Esophagus squamous epithelium (tissue), 5 donors: ENCODE data around the gene CLSTN1. TPM values are rescaled to one million over a fixed set of nuclear protein-coding genes. Genes with fewer than 3 reads are reported as not detected.

Source experiments
- DNase-seq: peaks from one replicate; lab custom pipeline; 2025; lab: John Stamatoyannopoulos, UW
- H3K27ac ChIP-seq, 4 donors: fragments of 200-600 bp; sonication (generic); one replicate each; pipeline ENCODE4 v1.5.1; 2016 to 2019; ENCODE audit warnings: mild to moderate bottlenecking in 1 of 4
- H3K27me3 ChIP-seq, 4 donors: fragments of 200-600 bp; sonication (generic); 1 replicate in 3 of 4; 2 replicates in 1 of 4; pipeline versions ENCODE4 v1.5.1 to v1.6.0; 2017 to 2021; ENCODE audit warnings: antibody characterized with exemption in 1 of 4
- H3K36me3 ChIP-seq, 3 donors: fragments of 200-600 bp; sonication (generic); one replicate each; pipeline ENCODE4 v1.5.1; 2016 to 2019
- H3K4me1 ChIP-seq, 3 donors: fragments of 200-600 bp; sonication (generic); one replicate each; pipeline ENCODE4 v1.5.1; 2017 to 2019
- H3K4me3 ChIP-seq, 4 donors: fragments of 200-600 bp; sonication (generic); 1 replicate in 3 of 4; 2 replicates in 1 of 4; pipeline ENCODE4 v1.5.1; 2016 to 2019; ENCODE audit warnings: mild to moderate bottlenecking in 2 of 4, moderate library complexity in 1 of 4
- H3K9me3 ChIP-seq, 3 donors: fragments of 200-600 bp; sonication (generic); one replicate each; pipeline ENCODE4 v1.5.1; 2016 to 2019
- POLR2A ChIP-seq, 4 donors: fragments of 450-650 bp; IDR thresholded peaks; one replicate each; pipeline ENCODE4 v1.6.1; 2017; ENCODE audit warnings: antibody characterized with exemption in 4 of 4, mild to moderate bottlenecking in 4 of 4, moderate library complexity in 3 of 4
- WGBS, 2 donors: methylation state at CpG; one replicate each; pipeline ENCODE4 v1.1.5; 2018; 5-methylcytosine and 5-hydroxymethylcytosine counted together
- intact Hi-C: fragments of 100-400 bp; cut with DNase I; formaldehyde crosslinking; loops from one replicate; pipeline ENCODE4 v1.15.0; 2022
- total RNA-seq, 4 donors: library from RNA; depleted of rRNA; stranded (reverse); fragments of >200 nt; gene quantifications; one replicate each; pipeline ENCODE4 v1.1.0, GENCODE V29; 2016
- TF ChIP-seq, protein P1 (sequence below), 6 experiments: fragments of 450-650 bp in 4 of 6; fragments of 200-600 bp in 2 of 6; sonication (generic) in 2 of 6; IDR thresholded peaks; one replicate each; pipeline ENCODE4 v1.5.1; 2016 to 2019; ENCODE audit warnings: antibody characterized with exemption in 6 of 6, mild to moderate bottlenecking in 4 of 6, moderate library complexity in 4 of 6
- donor health status: DM: yes; HTN: yes; CAD: no.

Gene CLSTN1
- total RNA-seq, 4 donors from 2014 or later = 57.3 to 68.4 (median 65.3) TPM

DNA sequence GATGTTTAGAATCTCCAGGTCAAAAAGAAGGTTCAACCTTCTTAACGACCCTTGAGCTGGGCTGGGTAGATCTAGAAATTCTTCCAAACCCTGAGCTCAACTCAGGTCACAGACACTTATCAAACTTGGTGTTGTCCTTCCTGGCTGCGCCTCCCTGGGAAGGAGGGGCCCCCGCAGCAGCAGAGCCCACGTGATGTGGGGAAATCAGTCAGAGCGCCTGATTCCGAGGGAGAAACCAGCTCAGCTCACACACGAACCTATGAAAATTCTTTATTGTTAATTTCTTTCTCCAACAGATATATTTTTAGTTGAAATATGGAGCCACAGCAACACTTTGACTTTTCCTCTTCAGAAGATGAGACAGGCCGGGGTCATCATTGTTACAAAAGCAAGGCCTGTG, 24.3 kb upstream of the CLSTN1 start:
- no peak for TF ChIP-seq POLR2A (IDR thresholded peaks at IDR 0.05)
- TF ChIP-seq, protein P1, sequence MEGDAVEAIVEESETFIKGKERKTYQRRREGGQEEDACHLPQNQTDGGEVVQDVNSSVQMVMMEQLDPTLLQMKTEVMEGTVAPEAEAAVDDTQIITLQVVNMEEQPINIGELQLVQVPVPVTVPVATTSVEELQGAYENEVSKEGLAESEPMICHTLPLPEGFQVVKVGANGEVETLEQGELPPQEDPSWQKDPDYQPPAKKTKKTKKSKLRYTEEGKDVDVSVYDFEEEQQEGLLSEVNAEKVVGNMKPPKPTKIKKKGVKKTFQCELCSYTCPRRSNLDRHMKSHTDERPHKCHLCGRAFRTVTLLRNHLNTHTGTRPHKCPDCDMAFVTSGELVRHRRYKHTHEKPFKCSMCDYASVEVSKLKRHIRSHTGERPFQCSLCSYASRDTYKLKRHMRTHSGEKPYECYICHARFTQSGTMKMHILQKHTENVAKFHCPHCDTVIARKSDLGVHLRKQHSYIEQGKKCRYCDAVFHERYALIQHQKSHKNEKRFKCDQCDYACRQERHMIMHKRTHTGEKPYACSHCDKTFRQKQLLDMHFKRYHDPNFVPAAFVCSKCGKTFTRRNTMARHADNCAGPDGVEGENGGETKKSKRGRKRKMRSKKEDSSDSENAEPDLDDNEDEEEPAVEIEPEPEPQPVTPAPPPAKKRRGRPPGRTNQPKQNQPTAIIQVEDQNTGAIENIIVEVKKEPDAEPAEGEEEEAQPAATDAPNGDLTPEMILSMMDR (IDR thresholded peaks at IDR 0.05) = no peak
- no peak overlapping the region for H3K27ac ChIP-seq
- no peaks in the 10 kb centered on the region for H3K9me3 ChIP-seq
- WGBS, 2 donors = 68 to 76% methylated on average over 5 to 8 of the region's 8 CpGs
- peaks cover 0 to 54% (median 10%) of the 10 kb centered on the region in 3 donors for H3K36me3 ChIP-seq
- H3K4me1 ChIP-seq = peaks cover 8 to 33% (median 17%) of the 10 kb centered on the region in 3 donors
- no peaks in the 10 kb centered on the region for H3K27me3 ChIP-seq
- no peak for DNase-seq
- no peak overlapping the region for H3K4me3 ChIP-seq
- intact Hi-C loops = no loop called here

DNA sequence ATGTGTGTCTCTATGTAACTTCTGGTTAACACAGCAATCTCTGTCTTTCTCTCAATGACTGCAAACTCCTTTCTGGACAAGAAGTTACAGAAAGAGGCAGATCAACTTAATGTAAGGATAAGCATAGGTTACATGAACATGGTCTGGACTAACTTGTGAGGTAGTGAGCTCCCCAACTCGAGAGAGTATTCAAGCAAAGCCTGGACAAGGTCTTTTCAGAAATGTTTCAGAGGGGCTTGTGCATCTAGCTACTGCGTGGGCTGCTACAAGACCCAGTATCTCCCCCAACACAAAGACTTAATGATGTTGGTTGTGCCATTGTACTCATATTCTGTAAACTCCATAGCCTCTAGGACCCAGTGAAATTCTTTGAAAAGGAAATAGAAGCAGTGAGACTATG, 23.5 kb upstream of the CLSTN1 start:
- WGBS, 2 donors = 82 to 92% methylated on average over 2 of the region's 2 CpGs
- no peak for DNase-seq
- H3K9me3 ChIP-seq = no peaks in the 10 kb centered on the region
- H3K27ac ChIP-seq = no peak overlapping the region
- TF ChIP-seq, protein P1 (IDR thresholded peaks at IDR 0.05) = no peak
- TF ChIP-seq POLR2A (IDR thresholded peaks at IDR 0.05) = no peak
- H3K4me3 ChIP-seq = no peak overlapping the region
- intact Hi-C loops = no loop called here
- H3K36me3 ChIP-seq = peaks cover 0 to 46% (median 10%) of the 10 kb centered on the region in 3 donors
- no peaks in the 10 kb centered on the region for H3K27me3 ChIP-seq
- peaks cover 16 to 40% (median 23%) of the 10 kb centered on the region in 3 donors for H3K4me1 ChIP-seq

DNA sequence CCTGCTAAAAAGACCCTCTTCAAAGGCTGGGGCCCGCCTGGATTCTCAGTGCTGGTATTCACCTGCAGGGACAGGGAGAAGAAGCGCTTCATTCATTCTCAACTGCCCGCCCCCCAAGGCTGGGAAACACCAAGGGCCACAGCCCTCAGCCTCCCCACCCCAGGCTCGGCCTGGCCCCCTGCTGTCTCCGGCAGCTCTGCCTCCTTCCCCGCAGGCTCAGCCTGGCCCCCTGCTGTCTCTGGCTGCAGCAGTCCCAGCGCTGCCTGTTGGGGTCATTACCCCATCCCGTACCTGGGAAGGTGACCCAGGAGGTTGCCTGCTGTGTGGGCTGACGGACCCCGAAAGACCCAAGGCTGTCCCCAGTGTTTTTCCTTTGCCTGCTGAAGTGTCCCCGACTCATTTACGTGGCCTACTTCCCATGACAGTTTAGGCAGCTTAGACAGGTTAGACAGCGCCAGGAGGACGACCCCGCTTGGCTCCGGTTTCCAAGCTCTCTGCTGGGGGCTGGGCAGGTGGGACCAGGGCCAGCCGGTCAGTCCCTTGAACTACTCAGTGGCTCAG, 22.9 kb upstream of the CLSTN1 start:
- Histone ChIP-seq H3K9me3 (no peaks in the 10 kb centered on the region), H3K4me3 (no peak overlapping the region), H3K27ac (no peak overlapping the region), H3K4me1 (peaks cover 22 to 46% (median 29%) of the 10 kb centered on the region in 3 donors), H3K27me3 (peaks cover 0 to 5% (median 0%) of the 10 kb centered on the region in 4 donors), H3K36me3 (peaks cover 0 to 40% (median 10%) of the 10 kb centered on the region in 3 donors)
- DNase-seq = no peak
- WGBS, 2 donors = 88 to 95% methylated on average over 4 to 6 of the region's 17 CpGs
- intact Hi-C loops = no loop called here
- TF ChIP-seq, protein P1 (IDR thresholded peaks at IDR 0.05) = no peak
- TF ChIP-seq POLR2A (IDR thresholded peaks at IDR 0.05) = no peak

DNA sequence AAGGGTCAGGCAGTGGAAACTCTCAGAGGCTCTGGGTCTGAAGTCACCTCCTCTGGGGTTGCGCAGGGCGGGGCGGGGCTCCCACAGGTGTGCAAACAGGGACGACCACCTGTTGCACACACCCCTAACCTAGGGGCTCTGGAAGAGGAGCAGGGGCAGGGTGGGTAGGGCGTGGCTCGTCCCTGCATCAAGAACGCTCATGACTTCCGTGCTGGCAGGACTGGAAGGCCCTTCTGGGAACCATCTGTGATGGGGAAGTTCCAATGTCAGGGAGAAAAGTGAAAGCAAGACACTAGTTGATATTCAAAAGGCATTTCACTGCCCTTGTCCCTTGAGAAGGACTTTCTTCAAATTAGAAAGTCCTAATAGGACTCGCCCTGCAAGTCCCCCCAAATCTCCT, 22.1 kb upstream of the CLSTN1 start:
- H3K9me3 ChIP-seq = no peaks in the 10 kb centered on the region
- H3K27me3 ChIP-seq = peaks cover 0 to 5% (median 0%) of the 10 kb centered on the region in 4 donors
- 56 to 76% methylated on average over 5 to 7 of the region's 9 CpGs for WGBS, 2 donors
- no peak for DNase-seq
- H3K27ac ChIP-seq = peak overlapping the region in 1 of 4 donors; percentile 22
- no peak overlapping the region for H3K4me3 ChIP-seq
- TF ChIP-seq, protein P1 (IDR thresholded peaks at IDR 0.05) = no peak
- no peak for TF ChIP-seq POLR2A (IDR thresholded peaks at IDR 0.05)
- intact Hi-C loops = no loop called here
- peaks cover 0 to 33% (median 10%) of the 10 kb centered on the region in 3 donors for H3K36me3 ChIP-seq
- peaks cover 22 to 49% (median 29%) of the 10 kb centered on the region in 3 donors for H3K4me1 ChIP-seq

DNA sequence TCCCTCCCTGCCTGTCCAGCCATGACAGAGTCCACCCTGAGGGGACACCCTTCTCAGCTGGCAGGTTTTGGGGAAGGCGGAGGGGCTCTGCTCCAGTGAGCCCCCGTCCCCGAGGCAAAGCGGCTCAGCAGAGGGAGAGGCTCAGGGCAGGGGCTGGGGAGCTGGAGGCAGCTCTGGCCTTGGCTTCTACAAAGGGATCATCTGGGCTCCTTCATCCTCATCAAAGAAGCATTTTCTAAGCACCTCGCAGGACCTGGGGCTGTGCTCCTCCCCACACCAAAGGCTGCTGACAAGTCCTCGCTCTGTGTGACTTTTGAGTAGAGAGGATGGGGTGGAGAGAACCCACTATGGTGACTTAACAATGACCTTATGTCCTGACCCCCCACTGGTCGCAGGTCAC, 21.0 kb upstream of the CLSTN1 start:
- no peak for DNase-seq
- peaks cover 0 to 5% (median 0%) of the 10 kb centered on the region in 4 donors for H3K27me3 ChIP-seq
- H3K9me3 ChIP-seq = no peaks in the 10 kb centered on the region
- no peak for TF ChIP-seq POLR2A (IDR thresholded peaks at IDR 0.05)
- TF ChIP-seq, protein P1 (IDR thresholded peaks at IDR 0.05) = no peak
- peak overlapping the region in 3 of 4 donors; percentile 55 to 70 (median 62) for H3K27ac ChIP-seq
- H3K4me1 ChIP-seq = peaks cover 22 to 61% (median 34%) of the 10 kb centered on the region in 3 donors
- 88 to 91% methylated on average over 4 to 6 of the region's 7 CpGs for WGBS, 2 donors
- intact Hi-C loops = no loop called here
- H3K36me3 ChIP-seq = peaks cover 0 to 21% (median 10%) of the 10 kb centered on the region in 3 donors
- no peak overlapping the region for H3K4me3 ChIP-seq
